GM21786 (cell line): ENCODE measurements around the gene SYTL2.

Source experiments
- ATAC-seq: cut with Tn5 transposase; IDR thresholded peaks from one replicate; pipeline ENCODE4 v1.9.1; 2021; ENCODE audit not compliant: unreplicated experiment

SYTL2 gene

GRCh38 chr11:85826116-85826855, 15.3 kb upstream of the SYTL2 start:
- ATAC-seq: no peak

GRCh38 chr11:85825616-85826015, 14.7 kb upstream of the SYTL2 start:
- ATAC-seq: no peak

DNA sequence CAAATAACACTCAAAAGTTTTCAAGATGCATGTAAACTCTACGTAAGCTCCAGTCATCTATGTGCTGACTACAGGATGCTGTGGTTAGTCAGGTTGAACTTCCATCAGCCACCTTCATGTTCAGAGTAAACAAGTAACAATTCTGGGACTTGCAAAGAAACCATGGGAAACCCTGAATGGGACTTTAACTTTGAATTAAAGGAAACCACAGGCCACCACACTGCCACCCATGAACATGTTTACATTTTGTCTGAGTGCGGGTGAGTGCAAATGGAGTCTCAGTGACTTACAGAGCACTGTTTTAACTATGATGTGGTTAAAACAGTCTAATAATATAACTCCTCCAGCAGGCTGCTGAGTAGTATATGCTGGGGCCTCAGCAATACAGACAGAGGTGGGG, 12.9 kb upstream of the SYTL2 start:
- ATAC-seq: no peak

DNA sequence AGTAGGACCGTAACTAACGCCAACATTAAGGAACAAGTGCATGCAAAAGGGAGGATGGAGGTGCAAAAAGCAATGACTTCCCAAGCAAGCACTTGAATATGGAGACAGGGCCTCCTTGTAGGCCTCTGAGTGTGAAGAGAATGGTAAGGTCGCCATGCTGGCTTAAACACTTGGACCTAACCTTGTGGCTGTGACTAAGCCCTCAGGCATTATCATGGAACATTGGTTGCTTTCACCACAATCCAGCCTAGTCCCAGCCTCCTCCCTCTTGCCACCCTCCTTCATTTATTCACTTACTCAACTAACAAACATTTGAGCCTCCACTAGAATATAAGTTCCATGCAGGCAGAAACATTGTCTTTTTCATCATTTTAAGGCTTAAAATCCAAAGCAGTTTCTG, 11.9 kb upstream of the SYTL2 start:
- ATAC-seq: no peak

- no peak for ATAC-seq
These were observed 10.7 kb upstream of the SYTL2 start for GRCh38 chr11:85821636-85822035.

DNA sequence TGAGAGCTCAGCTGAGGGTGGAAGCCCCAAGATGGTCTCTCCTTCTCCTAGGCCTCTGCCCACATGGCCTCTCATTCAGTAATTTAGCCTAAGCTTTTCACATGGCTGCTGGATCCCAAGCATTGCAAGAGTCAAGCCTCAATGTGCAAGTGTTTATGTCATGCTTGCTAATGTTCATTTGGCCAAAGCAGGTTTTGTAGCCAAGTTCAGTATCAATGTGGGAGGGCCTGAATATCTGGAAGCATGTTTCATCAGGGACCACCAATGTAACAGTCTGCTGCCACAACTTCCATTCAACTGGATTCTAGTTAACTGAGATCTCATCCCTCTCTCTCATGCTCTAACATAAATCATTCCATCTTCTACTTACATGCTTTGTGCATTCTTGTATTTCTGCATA, 8.5 kb upstream of the SYTL2 start:
- ATAC-seq: no peak

- no peak for ATAC-seq
These were observed 4.4 kb upstream of the SYTL2 start for GRCh38 chr11:85815186-85815931.

DNA sequence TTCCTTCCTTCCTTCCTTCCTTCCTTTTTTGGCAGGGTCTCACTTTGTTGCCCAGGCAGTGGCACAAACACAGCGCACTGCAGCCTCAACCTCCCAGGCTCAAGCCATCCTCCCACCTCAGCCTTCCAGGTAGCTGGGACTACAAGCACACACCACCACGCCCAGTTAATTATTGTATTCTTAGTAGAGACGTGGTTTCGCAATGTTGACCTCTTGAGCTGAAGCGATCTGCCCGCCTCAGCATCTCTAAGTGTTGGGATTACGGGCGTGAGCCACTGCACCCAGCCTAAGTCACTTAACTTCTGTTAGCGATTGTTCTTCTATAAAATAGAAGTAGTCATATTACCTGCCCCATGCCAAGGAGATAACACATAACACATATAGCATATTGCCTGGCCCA, 2.8 kb upstream of the SYTL2 start:
- ATAC-seq: no peak

DNA sequence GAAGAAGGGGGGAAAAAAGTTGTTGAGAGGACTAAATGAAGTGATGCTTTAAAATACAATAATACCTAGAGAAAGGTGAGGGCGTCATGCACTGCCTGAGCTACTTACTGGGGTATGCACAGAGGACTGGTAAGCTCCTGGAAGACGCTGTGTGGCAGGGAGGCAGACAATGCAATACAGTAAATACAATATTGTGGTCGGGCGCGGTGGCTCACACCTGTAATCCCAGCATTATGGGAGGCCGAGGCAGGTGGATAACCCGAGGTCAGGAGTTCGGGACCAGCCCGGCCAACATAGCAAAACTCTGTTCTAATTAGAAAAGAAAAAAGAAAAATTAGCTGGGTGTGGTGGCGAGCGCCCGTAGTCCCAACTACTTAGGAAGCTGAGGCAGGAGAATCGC, 683 bp upstream of the SYTL2 start:
- ATAC-seq: no peak

- ATAC-seq: no peak
These were observed 445 bp downstream of the SYTL2 start for GRCh38 chr11:85810521-85810870.

DNA sequence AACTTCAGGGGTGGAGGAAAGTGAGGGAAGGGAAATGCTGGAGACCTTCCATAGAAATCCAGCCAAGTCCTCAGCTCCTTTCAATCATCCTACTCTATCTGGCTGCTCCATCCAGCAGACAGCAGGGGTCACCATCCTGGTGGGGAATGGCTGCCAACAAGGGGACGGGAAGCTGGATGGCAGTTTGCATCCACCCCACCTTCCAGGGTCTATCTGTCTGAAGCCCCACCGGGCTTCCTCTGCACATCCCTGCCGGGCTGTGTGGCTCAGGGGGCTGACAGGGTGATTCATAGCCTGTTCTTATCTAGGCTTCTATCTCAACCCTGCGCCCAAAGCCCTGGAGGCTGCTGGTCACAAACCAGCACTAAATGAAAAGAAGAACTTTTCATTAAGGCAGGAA, 1.1 kb downstream of the SYTL2 start:
- no peak for ATAC-seq

DNA sequence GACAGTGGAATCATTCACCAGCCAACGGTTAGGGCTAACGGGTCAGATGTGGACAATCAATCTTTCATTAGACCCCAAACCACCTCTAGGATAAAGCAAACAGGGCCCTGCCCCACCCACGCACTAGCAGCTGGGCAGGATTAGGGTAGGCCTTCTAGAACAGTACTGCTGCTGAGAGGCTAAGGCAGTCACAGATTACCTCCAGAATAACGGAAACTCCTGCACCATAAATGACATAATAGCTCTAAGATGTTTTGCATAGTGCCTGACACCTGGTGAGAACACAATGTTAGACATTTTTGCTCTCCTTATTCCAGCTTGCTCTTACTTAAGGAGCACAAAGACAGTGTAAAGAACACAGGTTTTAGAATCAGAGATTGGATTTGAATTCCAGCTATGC, 1.8 kb downstream of the SYTL2 start:
- ATAC-seq: peak; percentile 55

GRCh38 chr11:85806876-85807275, 4.1 kb downstream of the SYTL2 start:
- no peak for ATAC-seq

DNA sequence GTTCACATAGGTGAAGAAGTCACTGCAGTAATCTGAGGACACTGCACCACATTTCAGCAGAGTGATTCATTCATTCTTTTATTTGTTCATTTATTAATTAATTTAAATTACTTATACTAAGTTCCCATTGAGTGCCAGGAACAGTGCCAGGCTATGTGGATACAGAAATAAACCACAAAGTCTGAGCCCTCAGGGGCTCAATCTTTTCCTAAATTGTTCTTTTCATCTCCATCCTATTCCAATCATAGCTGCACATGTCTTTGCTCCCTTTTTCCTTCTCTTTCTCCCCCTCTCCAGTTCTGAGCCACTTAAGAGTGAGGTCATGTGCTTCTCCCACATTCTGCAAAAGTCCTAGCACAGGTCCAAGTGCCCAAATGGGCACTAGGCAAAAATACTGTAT, 4.9 kb downstream of the SYTL2 start:
- ATAC-seq: no peak

- no peak for ATAC-seq
These were observed 5.6 kb downstream of the SYTL2 start for GRCh38 chr11:85805387-85805786.

- ATAC-seq: no peak
These were observed 7.0 kb downstream of the SYTL2 start for GRCh38 chr11:85803920-85804319.

GRCh38 chr11:85803303-85803702, 7.6 kb downstream of the SYTL2 start:
- ATAC-seq: no peak

- no peak for ATAC-seq
These were observed 9.4 kb downstream of the SYTL2 start for GRCh38 chr11:85801527-85801926.

DNA sequence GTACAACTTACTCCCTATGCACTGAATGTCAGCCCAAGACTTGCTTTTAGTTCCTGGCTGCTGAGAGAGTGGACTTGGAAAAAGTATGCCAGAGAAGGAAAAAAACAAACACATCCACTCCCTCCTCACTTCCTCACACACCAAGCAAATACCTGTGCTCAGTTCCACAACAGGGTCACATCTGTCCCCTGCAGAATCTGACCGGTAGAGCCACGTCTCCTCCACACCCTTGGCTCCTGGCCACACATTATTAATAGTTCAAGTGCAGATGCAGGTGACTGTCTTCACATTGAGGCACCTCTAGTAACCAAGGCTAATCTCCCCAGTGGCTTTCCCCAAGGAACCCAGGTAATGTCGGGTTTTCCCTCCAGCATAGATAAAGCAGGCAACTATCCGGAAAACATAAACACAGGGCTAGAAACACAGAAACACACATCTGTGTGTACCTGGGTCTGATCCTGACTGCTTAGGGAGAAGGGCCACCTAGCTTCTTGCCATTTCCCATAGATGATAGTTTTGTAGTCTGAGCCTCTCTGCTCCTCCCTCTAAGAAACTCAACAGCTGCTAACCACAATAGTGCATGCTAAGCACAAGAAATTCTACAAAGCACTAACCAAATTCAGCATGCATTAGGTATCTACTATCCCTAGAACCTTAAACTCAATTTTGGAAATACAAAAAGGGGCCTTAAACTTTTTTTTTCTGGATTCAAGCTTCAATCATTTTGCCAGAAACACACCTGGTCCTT, 10.2 kb downstream of the SYTL2 start:
- no peak for ATAC-seq

- no peak for ATAC-seq
These were observed 11.8 kb downstream of the SYTL2 start for GRCh38 chr11:85799142-85799541.

- ATAC-seq: no peak
These were observed 12.6 kb downstream of the SYTL2 start for GRCh38 chr11:85798361-85798760.
